Breast epithelium (tissue), 3 donors: ENCODE data around the gene ZCCHC14.
"Not testable (repeated sequence)": the region's sequence is repeated elsewhere in the genome, so short reads cannot be mapped to it uniquely, and the experiment has no call there.

ENCODE experiments used
- CTCF ChIP-seq, 3 donors: fragments of 450-650 bp; IDR thresholded peaks; one replicate each; pipeline ENCODE4 v1.5.1; 2016 to 2017; ENCODE audit warnings: antibody characterized with exemption in 3 of 3, mild to moderate bottlenecking in 3 of 3, moderate library complexity in 3 of 3
- POLR2A ChIP-seq: fragments of 450-650 bp; IDR thresholded peaks from one replicate; pipeline ENCODE4 v1.6.1; 2016; ENCODE audit warnings: antibody characterized with exemption, mild to moderate bottlenecking, moderate library complexity
- POLR2AphosphoS5 ChIP-seq, 3 donors: sonication (generic); formaldehyde crosslinking; IDR thresholded peaks; one replicate each; pipeline ENCODE4 v1.6.1; 2017; ENCODE audit warnings: antibody characterized with exemption in 3 of 3

GRCh38 chr16:87482670-87483069 is 10.2 kb downstream of the ZCCHC14 start:
- not testable (repeated sequence) for TF ChIP-seq CTCF (IDR thresholded peaks at IDR 0.05); POLR2A; POLR2AphosphoS5 (IDR thresholded peaks at IDR 0.05)
